Naive thymus-derived CD4-positive, alpha-beta T cell (primary cell): Measurements from ENCODE around the gene WSCD1. TPM values are rescaled to one million over a fixed set of nuclear protein-coding genes. Genes with fewer than 3 reads are reported as not detected.

ENCODE experiments used
- ATAC-seq: fragments of 150-1000 bp; cut with Tn5 transposase; 2 replicates; pipeline ENCODE4 v1.10.0; 2021; ENCODE audit warnings: mild to moderate bottlenecking, moderate library complexity
- CTCF ChIA-PET: fragments of 350-600 bp; sonication (Branson Sonifier 250); formaldehyde crosslinking; loops from one replicate; lab custom pipeline; 2021; ENCODE audit warnings: antibody characterized with exemption; lab: Charles Lee
- POLR2A ChIA-PET: fragments of 350-600 bp; sonication (Branson Sonifier 250); formaldehyde crosslinking; loops from one replicate; lab custom pipeline; 2021; ENCODE audit warnings: antibody characterized with exemption, inconsistent platforms; lab: Charles Lee
- DNase-seq, 9 donors: peaks; one replicate each; pipeline versions ENCODE4 v3.0.0 to v3.0.0-alpha.2; 2020 to 2022; ENCODE audit warnings: mixed read lengths in 1 of 9
- H3K27ac ChIP-seq: one replicate; pipeline ENCODE4 v1.7.0; 2013; ENCODE audit warnings: mild to moderate bottlenecking, low read depth, low read length, moderate library complexity
- H3K27me3 ChIP-seq, 2 donors: one replicate each; pipeline ENCODE4 v1.7.0; 2013; ENCODE audit warnings: low read length in 2 of 2, mild to moderate bottlenecking in 2 of 2, moderate library complexity in 2 of 2; ENCODE audit not compliant: control insufficient read depth in 2 of 2, insufficient read depth in 2 of 2
- H3K36me3 ChIP-seq, 3 experiments: 1 replicate in 2 of 3; 2 replicates in 1 of 3; pipeline ENCODE4 v1.7.0; 2013; ENCODE audit warnings: low read length in 3 of 3, mild to moderate bottlenecking in 3 of 3, moderate library complexity in 1 of 3; ENCODE audit not compliant: insufficient read depth in 3 of 3, control insufficient read depth in 2 of 3
- H3K4me1 ChIP-seq, 2 donors: one replicate each; pipeline ENCODE4 v1.7.0; 2013; ENCODE audit warnings: low read length in 2 of 2, mild to moderate bottlenecking in 2 of 2, moderate library complexity in 1 of 2; ENCODE audit not compliant: control insufficient read depth in 2 of 2, insufficient read depth in 2 of 2
- H3K4me3 ChIP-seq: 2 replicates; pipeline ENCODE4 v1.7.0; 2013; ENCODE audit warnings: mild to moderate bottlenecking, low read length
- H3K9me3 ChIP-seq, 3 experiments: 1 replicate in 2 of 3; 2 replicates in 1 of 3; pipeline ENCODE4 v1.7.0; 2013; ENCODE audit warnings: low read length in 3 of 3; ENCODE audit not compliant: control insufficient read depth in 2 of 3
- H3K27ac Mint-ChIP-seq, 9 donors: one replicate each; pipeline ENCODE4 v1.8.0; 2020 to 2022; ENCODE audit warnings: mixed read lengths in 9 of 9, mild to moderate bottlenecking in 8 of 9, moderate library complexity in 5 of 9, inconsistent platforms in 2 of 9
- H3K27me3 Mint-ChIP-seq, 5 donors: one replicate each; pipeline ENCODE4 v1.8.0; 2021 to 2022; ENCODE audit warnings: mixed read lengths in 5 of 5, mild to moderate bottlenecking in 1 of 5
- H3K36me3 Mint-ChIP-seq, 5 donors: one replicate each; pipeline ENCODE4 v1.8.0; 2020 to 2022; ENCODE audit warnings: mixed read lengths in 5 of 5, mild to moderate bottlenecking in 3 of 5, inconsistent platforms in 1 of 5
- H3K4me1 Mint-ChIP-seq, 7 donors: one replicate each; pipeline ENCODE4 v1.8.0; 2020 to 2022; ENCODE audit warnings: mixed read lengths in 7 of 7, mild to moderate bottlenecking in 3 of 7, inconsistent platforms in 1 of 7
- H3K4me3 Mint-ChIP-seq, 10 donors: one replicate each; pipeline ENCODE4 v1.8.0; 2020 to 2022; ENCODE audit warnings: mild to moderate bottlenecking in 10 of 10, mixed read lengths in 10 of 10, moderate library complexity in 6 of 10, inconsistent platforms in 2 of 10
- H3K9me3 Mint-ChIP-seq, 11 donors: one replicate each; pipeline ENCODE4 v1.8.0; 2020 to 2022; ENCODE audit warnings: mixed read lengths in 11 of 11, mild to moderate bottlenecking in 4 of 11, inconsistent platforms in 1 of 11, moderate library complexity in 1 of 11
- intact Hi-C, 2 donors: fragments of 100-400 bp; cut with micrococcal nuclease; formaldehyde crosslinking; loops; one replicate each; pipeline ENCODE4 v1.15.1; 2023
- polyA plus RNA-seq, 2 donors: library from polyadenylated mRNA; unstranded; fragments of 300-500 nt; fragmentation: Illumina TruSeq; gene quantifications; one replicate each; pipeline ENCODE4 v1.2.3, GENCODE V29; 2021
- total RNA-seq, 6 experiments: library from RNA in 5 of 6; stranded (reverse) in 5 of 6; gene quantifications; 1 replicate in 5 of 6; 2 replicates in 1 of 6; pipeline ENCODE4 v1.2.3 and lab custom pipeline; 2021 to 2026

WSCD1 gene
- total and polyA plus RNA-seq, 7 experiments from 2014 or later = 0.13 to 0.73 (median 0.27) TPM; not detected in 2

DNA sequence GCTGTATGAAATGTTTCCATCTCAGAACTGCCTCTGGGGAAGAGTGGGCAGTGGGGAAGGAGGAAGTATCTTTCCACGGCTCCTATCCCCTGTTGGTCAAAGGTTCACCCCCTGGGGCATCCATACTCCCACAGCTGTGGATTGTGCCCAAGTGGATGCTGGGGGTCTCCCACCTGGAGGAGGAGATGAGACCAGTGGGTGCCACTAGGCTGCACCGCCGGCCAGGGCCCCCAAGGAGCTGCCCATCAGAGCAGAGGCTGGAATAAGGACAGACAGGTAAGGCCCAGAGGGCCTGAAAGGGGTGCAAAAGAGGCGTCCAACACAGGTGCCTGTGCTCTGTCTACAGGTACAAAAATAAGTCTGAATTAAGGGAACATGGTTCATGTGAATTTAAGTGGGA lies 87.5 kb downstream of the WSCD1 start:
- Mint-ChIP-seq H3K4me3 (no peak overlapping the region), H3K27me3 (peaks cover 0 to 29% (median 14%) of the 10 kb centered on the region in 5 donors)
- H3K27ac ChIP-seq = no peak overlapping the region

DNA sequence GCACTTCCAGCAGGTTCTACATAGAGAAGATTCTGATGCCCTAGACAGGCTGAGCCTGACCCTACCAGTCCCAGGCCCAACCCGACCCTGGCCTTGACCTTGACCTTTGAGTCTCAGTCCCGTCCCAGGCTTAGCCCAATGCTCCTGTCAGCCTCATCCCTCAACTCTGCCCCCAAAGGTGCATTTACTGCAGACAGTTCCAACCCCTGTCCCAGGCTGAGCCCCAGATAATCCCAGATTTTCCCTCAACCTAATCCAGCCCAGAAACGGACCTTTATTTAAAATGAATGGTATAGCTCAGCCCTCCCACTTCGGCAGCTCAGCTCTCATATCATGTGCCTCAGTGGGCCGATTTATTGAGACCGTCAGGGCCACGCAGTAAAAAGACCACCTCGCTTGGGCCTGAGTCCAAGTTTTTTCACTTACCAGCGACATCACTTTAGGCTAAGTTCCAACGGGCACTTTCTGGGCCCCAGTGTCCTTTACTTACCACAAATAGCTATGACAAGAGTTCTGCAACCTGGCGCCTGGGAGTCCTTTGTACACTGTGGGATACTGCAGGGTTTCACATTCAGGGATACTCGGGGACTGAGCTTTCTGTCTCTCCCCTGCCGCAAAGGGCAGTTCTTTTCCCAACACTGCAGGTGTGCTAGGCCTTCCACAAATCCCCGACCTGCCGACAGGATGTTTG lies 89.5 kb downstream of the WSCD1 start:
- ATAC-seq (no peak), DNase-seq (no peak)
- intact Hi-C loops = no loop called here
- H3K4me3 ChIP-seq = no peak overlapping the region
- H3K9me3 ChIP-seq = no peaks in the 10 kb centered on the region
- no peak overlapping the region for H3K27ac ChIP-seq
- ChIA-PET CTCF (no interaction called here), POLR2A (no interaction called here)
- no peaks in the 10 kb centered on the region for H3K4me1 Mint-ChIP-seq
- peaks cover 0 to 3% (median 0%) of the 10 kb centered on the region in 11 donors for H3K9me3 Mint-ChIP-seq
- no peaks in the 10 kb centered on the region for H3K36me3 ChIP-seq
- H3K4me3 Mint-ChIP-seq = no peak overlapping the region
- peaks cover 0 to 35% (median 22%) of the 10 kb centered on the region in 5 donors for H3K27me3 Mint-ChIP-seq
- no peaks in the 10 kb centered on the region for H3K36me3 Mint-ChIP-seq
- H3K27me3 ChIP-seq = no peaks in the 10 kb centered on the region
- no peaks in the 10 kb centered on the region for H3K4me1 ChIP-seq
- H3K27ac Mint-ChIP-seq = no peak overlapping the region

More for the DNA sequence above, 87.5 kb downstream of the WSCD1 start:
- CTCF ChIA-PET = no interaction called here
- H3K4me1 Mint-ChIP-seq = no peaks in the 10 kb centered on the region
- Histone ChIP-seq H3K9me3 (no peaks in the 10 kb centered on the region), H3K27me3 (no peaks in the 10 kb centered on the region), H3K4me3 (no peak overlapping the region), H3K4me1 (no peaks in the 10 kb centered on the region), H3K36me3 (no peaks in the 10 kb centered on the region)
- DNase-seq (no peak), ATAC-seq (no peak)
- no peaks in the 10 kb centered on the region for H3K36me3 Mint-ChIP-seq
- peaks cover 0 to 3% (median 0%) of the 10 kb centered on the region in 11 donors for H3K9me3 Mint-ChIP-seq
- no peak overlapping the region for H3K27ac Mint-ChIP-seq
- POLR2A ChIA-PET = no interaction called here
- intact Hi-C loops = no loop called here

GRCh38 chr17:6160232-6160555 lies 90.0 kb downstream of the WSCD1 start:
- no peaks in the 10 kb centered on the region for H3K4me1 Mint-ChIP-seq
- no peak overlapping the region for H3K27ac ChIP-seq
- H3K4me1 ChIP-seq = no peaks in the 10 kb centered on the region
- H3K27me3 Mint-ChIP-seq = peaks cover 0 to 35% (median 22%) of the 10 kb centered on the region in 5 donors
- no peak overlapping the region for H3K4me3 Mint-ChIP-seq
- H3K27ac Mint-ChIP-seq = no peak overlapping the region
- peaks cover 0 to 3% (median 0%) of the 10 kb centered on the region in 11 donors for H3K9me3 Mint-ChIP-seq
- ChIA-PET CTCF (no interaction called here), POLR2A (no interaction called here)
- H3K9me3 ChIP-seq = no peaks in the 10 kb centered on the region
- ATAC-seq (no peak), DNase-seq (no peak)
- no peak overlapping the region for H3K4me3 ChIP-seq
- no peaks in the 10 kb centered on the region for H3K36me3 Mint-ChIP-seq
- H3K36me3 ChIP-seq = no peaks in the 10 kb centered on the region
- intact Hi-C loops = no loop called here
- no peaks in the 10 kb centered on the region for H3K27me3 ChIP-seq

DNA sequence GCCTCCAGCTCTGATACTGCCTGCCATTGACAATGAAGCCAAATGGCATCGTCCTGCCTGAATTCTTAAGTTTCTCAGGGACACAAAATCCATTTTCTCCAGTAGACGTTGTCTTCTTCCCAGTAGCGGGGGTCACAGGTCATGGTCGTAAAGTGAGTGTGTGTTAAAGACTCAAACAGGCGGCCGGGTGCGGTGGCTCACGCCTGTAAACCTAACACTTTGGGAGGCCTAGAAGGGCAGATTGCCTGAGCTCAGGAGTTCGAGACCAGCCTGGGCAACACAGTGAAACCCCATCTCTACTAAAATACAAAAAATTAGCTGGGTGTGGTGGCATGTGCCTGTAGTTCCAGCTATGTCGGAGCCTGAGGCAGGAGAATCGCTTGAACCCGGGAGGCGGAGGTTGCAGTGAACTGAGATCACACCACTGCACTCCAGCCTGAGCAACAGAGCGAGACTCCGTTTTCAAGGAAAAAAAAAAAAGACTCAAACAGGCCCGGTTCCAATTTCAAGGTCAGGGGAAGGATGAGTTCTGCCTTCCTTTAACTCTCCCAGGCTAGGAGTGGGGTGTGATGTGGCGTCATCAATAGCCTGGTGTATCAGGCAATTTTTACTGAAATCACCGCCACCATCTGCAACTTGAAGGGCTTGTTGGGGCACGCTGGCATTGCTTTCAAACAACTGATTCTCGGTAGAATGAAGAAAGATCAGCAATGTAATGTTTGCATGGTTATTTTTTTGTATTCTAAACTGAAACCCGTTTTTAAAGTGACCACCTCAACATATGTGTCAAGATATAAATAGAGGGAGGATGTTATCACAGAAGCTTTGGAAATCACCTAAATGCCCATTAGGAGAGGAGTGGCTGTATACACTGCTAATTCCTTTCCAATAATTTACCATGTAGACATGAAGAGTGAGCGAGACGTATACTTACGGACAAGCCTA lies 91.0 kb downstream of the WSCD1 start:
- Histone ChIP-seq H3K27me3 (no peaks in the 10 kb centered on the region), H3K27ac (no peak overlapping the region), H3K4me1 (no peaks in the 10 kb centered on the region), H3K4me3 (no peak overlapping the region), H3K9me3 (no peaks in the 10 kb centered on the region), H3K36me3 (no peaks in the 10 kb centered on the region)
- no peak overlapping the region for H3K27ac Mint-ChIP-seq
- peaks cover 0 to 35% (median 22%) of the 10 kb centered on the region in 5 donors for H3K27me3 Mint-ChIP-seq
- peaks cover 0 to 1% (median 0%) of the 10 kb centered on the region in 11 donors for H3K9me3 Mint-ChIP-seq
- ChIA-PET CTCF (no interaction called here), POLR2A (no interaction called here)
- no peaks in the 10 kb centered on the region for H3K4me1 Mint-ChIP-seq
- ATAC-seq (no peak), DNase-seq (no peak)
- no peak overlapping the region for H3K4me3 Mint-ChIP-seq
- intact Hi-C loops = no loop called here
- H3K36me3 Mint-ChIP-seq = no peaks in the 10 kb centered on the region

DNA sequence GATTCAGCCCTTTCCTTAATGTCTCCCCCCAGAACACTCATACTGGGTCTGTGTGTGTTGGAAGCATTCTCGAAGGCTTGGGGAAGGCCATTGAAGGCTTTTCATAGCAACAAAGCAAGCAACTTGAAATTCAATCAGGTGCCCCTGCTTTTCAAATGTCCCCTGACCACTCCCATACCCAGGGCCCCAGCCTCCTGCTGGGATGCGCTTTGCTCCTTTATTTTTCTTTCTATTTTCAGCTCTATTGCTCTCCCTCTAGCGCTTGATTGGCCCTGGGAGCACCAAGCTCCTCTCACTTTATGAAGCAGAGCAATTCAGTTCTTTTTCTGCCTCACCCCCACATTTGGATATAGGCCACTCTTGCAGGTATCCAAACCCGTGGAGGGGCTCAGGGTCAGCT lies 92.0 kb downstream of the WSCD1 start:
- H3K27ac ChIP-seq = no peak overlapping the region
- no peaks in the 10 kb centered on the region for H3K27me3 ChIP-seq
- Mint-ChIP-seq H3K27me3 (peaks cover 0 to 35% (median 22%) of the 10 kb centered on the region in 5 donors), H3K4me1 (no peaks in the 10 kb centered on the region), H3K36me3 (no peaks in the 10 kb centered on the region), H3K4me3 (no peak overlapping the region), H3K9me3 (peaks cover 0 to 1% (median 0%) of the 10 kb centered on the region in 11 donors), H3K27ac (no peak overlapping the region)
- intact Hi-C loops = no loop called here
- no peaks in the 10 kb centered on the region for H3K36me3 ChIP-seq
- H3K4me1 ChIP-seq = no peaks in the 10 kb centered on the region
- CTCF ChIA-PET = no interaction called here
- H3K4me3 ChIP-seq = no peak overlapping the region
- DNase-seq (no peak), ATAC-seq (no peak)
- POLR2A ChIA-PET = no interaction called here
- no peaks in the 10 kb centered on the region for H3K9me3 ChIP-seq

- POLR2A ChIA-PET = no interaction called here
- ATAC-seq (no peak), DNase-seq (no peak)
- H3K27me3 Mint-ChIP-seq = peaks cover 0 to 35% (median 18%) of the 10 kb centered on the region in 5 donors
- no peak overlapping the region for H3K27ac ChIP-seq
- peaks cover 0 to 1% (median 0%) of the 10 kb centered on the region in 11 donors for H3K9me3 Mint-ChIP-seq
- CTCF ChIA-PET = no interaction called here
- H3K4me3 ChIP-seq = no peak overlapping the region
- H3K9me3 ChIP-seq = no peaks in the 10 kb centered on the region
- no peaks in the 10 kb centered on the region for H3K36me3 ChIP-seq
- H3K27me3 ChIP-seq = no peaks in the 10 kb centered on the region
- H3K27ac Mint-ChIP-seq = no peak overlapping the region
- no peaks in the 10 kb centered on the region for H3K36me3 Mint-ChIP-seq
- intact Hi-C loops = no loop called here
- H3K4me3 Mint-ChIP-seq = no peak overlapping the region
- no peaks in the 10 kb centered on the region for H3K4me1 Mint-ChIP-seq
- no peaks in the 10 kb centered on the region for H3K4me1 ChIP-seq
Measured at GRCh38 chr17:6162892-6163291, 92.7 kb downstream of the WSCD1 start.
